SK-N-MC (cell line): ENCODE data around the gene TRAPPC14.
"Not testable (repeated sequence)": the region's sequence is repeated elsewhere in the genome, so short reads cannot be mapped to it uniquely, and the experiment has no call there.

Experiments used
- EZH2 ChIP-seq: fragments of 200-600 bp; sonication (generic); IDR thresholded peaks from one replicate; pipeline ENCODE4 v1.6.1; 2017; ENCODE audit warnings: antibody characterized with exemption
- FOXP2 ChIP-seq: optimal IDR thresholded peaks from 2 replicates; pipeline ENCODE3; 2011; ENCODE audit warnings: mild to moderate bottlenecking, moderate library complexity; ENCODE audit not compliant: insufficient read depth; ENCODE audit errors: extremely low read length, control extremely low read depth
- POLR2AphosphoS5 ChIP-seq: IDR thresholded peaks from 2 replicates; pipeline ENCODE4 v1.6.1; 2012; ENCODE audit warnings: mild to moderate bottlenecking, low read depth, low read length, borderline replicate concordance

GRCh38 chr7:100195901-100196322 is 37.4 kb upstream of the TRAPPC14 start:
- TF ChIP-seq EZH2, POLR2AphosphoS5, FOXP2: not testable (repeated sequence)
